B cell (primary cell): Measurements from ENCODE around the gene NEU2. TPM values are rescaled to one million over a fixed set of nuclear protein-coding genes. Genes with fewer than 3 reads are reported as not detected.
"Not testable (repeated sequence)": the region's sequence is repeated elsewhere in the genome, so short reads cannot be mapped to it uniquely, and the experiment has no call there.

Experiments
- ATAC-seq: fragments of 200-7000 bp; cut with Tn5 transposase; one replicate; pipeline ENCODE4 v1.10.0; 2021; ENCODE audit warnings: low read depth, mild to moderate bottlenecking, moderate number of reproducible peaks, moderate library complexity
- CTCF ChIA-PET: fragments of 350-600 bp; sonication (Branson Sonifier 250); formaldehyde crosslinking; loops from one replicate; lab custom pipeline; 2021; ENCODE audit warnings: antibody characterized with exemption, inconsistent platforms; lab: Charles Lee
- POLR2A ChIA-PET: fragments of 350-600 bp; sonication (Branson Sonifier 250); formaldehyde crosslinking; loops from one replicate; lab custom pipeline; 2021; ENCODE audit warnings: antibody characterized with exemption; lab: Charles Lee
- DNase-seq: peaks from one replicate; pipeline ENCODE4 v3.0.0; 2013
- H2AFZ ChIP-seq: 2 replicates; pipeline ENCODE4 v1.6.1; 2012; ENCODE audit warnings: mild to moderate bottlenecking, low read depth, low read length; ENCODE audit not compliant: insufficient read depth, poor library complexity, severe bottlenecking
- H3K27ac ChIP-seq, 2 donors: 1 replicate in 1 of 2; 2 replicates in 1 of 2; pipeline ENCODE4 v1.5.1; 2012 to 2013; ENCODE audit warnings: low read length in 2 of 2, mild to moderate bottlenecking in 2 of 2, moderate library complexity in 1 of 2
- H3K27me3 ChIP-seq, 4 experiments: fragments of 200-600 bp in 1 of 4; sonication (generic) in 1 of 4; replicated peaks in 1 of 4; 1 replicate in 2 of 4; 2 replicates in 2 of 4; pipeline versions ENCODE4 v1.6.1 to v1.7.0; 2013 to 2016; ENCODE audit warnings: low read length in 3 of 4, mild to moderate bottlenecking in 2 of 4, mixed read lengths in 1 of 4, moderate library complexity in 1 of 4; ENCODE audit not compliant: insufficient read depth in 4 of 4, control insufficient read depth in 3 of 4; ENCODE audit errors: control extremely low read depth in 1 of 4
- H3K36me3 ChIP-seq, 2 experiments: replicated peaks in 1 of 2; 1 replicate in 1 of 2; 2 replicates in 1 of 2; pipeline versions ENCODE4 v1.6.1 to v1.7.1; 2013; ENCODE audit warnings: low read length in 1 of 2; ENCODE audit not compliant: insufficient read depth in 2 of 2, control insufficient read depth in 1 of 2; ENCODE audit errors: control extremely low read depth in 1 of 2, extremely low read depth in 1 of 2
- H3K4me1 ChIP-seq, 2 donors: fragments of 200-600 bp in 1 of 2; sonication (generic) in 1 of 2; 1 replicate in 1 of 2; 2 replicates in 1 of 2; pipeline versions ENCODE4 v1.5.1 to v1.6.1; 2013 to 2017; ENCODE audit warnings: low read length in 2 of 2; ENCODE audit not compliant: control insufficient read depth in 2 of 2, insufficient read depth in 2 of 2
- H3K4me2 ChIP-seq: replicated peaks from 2 replicates; pipeline ENCODE3; 2012; ENCODE audit warnings: mild to moderate bottlenecking, low read depth, low read length; ENCODE audit not compliant: poor library complexity, severe bottlenecking
- H3K4me3 ChIP-seq, 5 experiments: fragments of 200-600 bp in 1 of 5; sonication (generic) in 1 of 5; 1 replicate in 3 of 5; 2 replicates in 2 of 5; pipeline versions ENCODE4 v1.5.1 to v1.7.0; 2011 to 2016; ENCODE audit warnings: low read length in 4 of 5, mild to moderate bottlenecking in 4 of 5, low read depth in 2 of 5, control low read depth in 1 of 5, moderate library complexity in 1 of 5; ENCODE audit not compliant: insufficient read depth in 1 of 5; ENCODE audit errors: control extremely low read depth in 1 of 5, extremely low read depth in 1 of 5
- H3K79me2 ChIP-seq: fragments of 200-600 bp; sonication (generic); one replicate; pipeline ENCODE4 v1.6.0; 2016; ENCODE audit warnings: low read length; ENCODE audit not compliant: control insufficient read depth, insufficient read depth
- H3K9ac ChIP-seq: fragments of 200-600 bp; sonication (generic); 2 replicates; pipeline ENCODE4 v1.6.1; 2017; ENCODE audit warnings: mild to moderate bottlenecking, low read length, moderate library complexity
- H3K9me3 ChIP-seq, 3 donors: one replicate each; pipeline versions ENCODE4 v1.6.1 to v1.7.1; 2013; ENCODE audit warnings: low read length in 2 of 3; ENCODE audit not compliant: control insufficient read depth in 2 of 3, insufficient read depth in 1 of 3; ENCODE audit errors: control extremely low read depth in 1 of 3
- H4K20me1 ChIP-seq: 2 replicates; pipeline ENCODE4 v1.6.0; 2012; ENCODE audit warnings: mild to moderate bottlenecking, low read length; ENCODE audit not compliant: insufficient read depth, control insufficient read depth, poor library complexity, severe bottlenecking
- H3K27ac Mint-ChIP-seq: one replicate; pipeline ENCODE4 v1.8.0; 2021; ENCODE audit warnings: mixed read lengths
- H3K27me3 Mint-ChIP-seq: one replicate; pipeline ENCODE4 v1.8.0; 2021; ENCODE audit warnings: mixed read lengths
- H3K4me1 Mint-ChIP-seq: one replicate; pipeline ENCODE4 v1.8.0; 2021; ENCODE audit warnings: mixed read lengths
- H3K4me3 Mint-ChIP-seq: one replicate; pipeline ENCODE4 v1.8.0; 2021; ENCODE audit warnings: mixed read lengths
- H3K9me3 Mint-ChIP-seq: one replicate; pipeline ENCODE4 v1.8.0; 2022; ENCODE audit warnings: mixed read lengths; ENCODE audit not compliant: insufficient read depth
- EZH2 ChIP-seq: IDR thresholded peaks from 2 replicates; pipeline ENCODE4 v1.6.1; 2012; ENCODE audit warnings: borderline replicate concordance, low read depth, mild to moderate bottlenecking, moderate library complexity, low read length; ENCODE audit not compliant: insufficient read depth, poor library complexity, severe bottlenecking
- WGBS: methylation state at CpG from one replicate; pipeline ENCODE4 v1.1.5; 2013; ENCODE audit warnings: missing lambda C conversion rate; ENCODE audit not compliant: insufficient coverage; 5-methylcytosine and 5-hydroxymethylcytosine counted together
- intact Hi-C: fragments of 100-400 bp; cut with micrococcal nuclease; formaldehyde crosslinking; loops from one replicate; pipeline ENCODE4 v1.10.0; 2022
- polyA plus RNA-seq: library from polyadenylated mRNA; depleted of rRNA; stranded (reverse); fragments of >200 nt; gene quantifications from 2 replicates; pipeline ENCODE4 v1.2.3, GENCODE V29; 2012
- total RNA-seq, 2 donors: library from RNA; stranded (reverse); fragments of 120-200 nt in 1 of 2; gene quantifications; 1 replicate in 1 of 2; 2 replicates in 1 of 2; pipeline versions ENCODE4 v1.2.3 to v1.2.4, GENCODE V29; 2013 to 2022
- TF ChIP-seq, protein P1 (sequence below): fragments of 200-600 bp; IDR thresholded peaks from one replicate; pipeline ENCODE4 v1.8.0; 2022; ENCODE audit warnings: antibody characterized with exemption, mild to moderate bottlenecking

NEU2 gene
- total and polyA plus RNA-seq, 2 donors (not counting 1 experiment from before 2014, with no cell fraction given) = not detected

DNA sequence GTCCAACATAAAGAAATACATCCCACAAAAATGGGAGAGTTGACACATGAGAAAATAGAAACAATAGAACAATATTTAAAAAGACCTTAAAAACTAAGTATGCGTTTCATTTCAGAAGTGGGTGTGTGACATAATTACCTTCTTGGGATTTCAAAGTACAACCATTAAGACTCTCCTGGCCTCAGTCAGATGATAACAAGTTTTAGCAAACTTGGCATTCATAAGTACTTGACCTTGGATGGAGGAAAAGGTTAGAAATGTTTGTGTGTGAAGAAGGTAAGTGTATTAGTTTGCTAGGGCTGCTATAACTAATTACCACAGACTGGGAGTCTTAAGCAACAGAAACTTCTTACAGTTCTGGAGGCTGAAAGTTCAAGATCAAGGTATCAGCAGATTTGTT lies 14.5 kb upstream of the NEU2 start:
- Histone ChIP-seq H3K9ac (no peak overlapping the region), H3K4me3 (no peak overlapping the region), H3K4me1 (no peaks in the 10 kb centered on the region), H4K20me1 (no peaks in the 10 kb centered on the region), H3K79me2 (no peaks in the 10 kb centered on the region), H3K27me3 (no peaks in the 10 kb centered on the region), H3K36me3 (no peaks in the 10 kb centered on the region), H3K27ac (no peak overlapping the region), H2AFZ (no peak overlapping the region), H3K4me2 (no peak overlapping the region), H3K9me3 (no peaks in the 10 kb centered on the region)
- no peaks in the 10 kb centered on the region for H3K27me3 Mint-ChIP-seq
- no peaks in the 10 kb centered on the region for H3K4me1 Mint-ChIP-seq
- no peak overlapping the region for H3K4me3 Mint-ChIP-seq
- ATAC-seq (no peak), DNase-seq (no peak)
- TF ChIP-seq EZH2 = no peak
- TF ChIP-seq, protein P1, sequence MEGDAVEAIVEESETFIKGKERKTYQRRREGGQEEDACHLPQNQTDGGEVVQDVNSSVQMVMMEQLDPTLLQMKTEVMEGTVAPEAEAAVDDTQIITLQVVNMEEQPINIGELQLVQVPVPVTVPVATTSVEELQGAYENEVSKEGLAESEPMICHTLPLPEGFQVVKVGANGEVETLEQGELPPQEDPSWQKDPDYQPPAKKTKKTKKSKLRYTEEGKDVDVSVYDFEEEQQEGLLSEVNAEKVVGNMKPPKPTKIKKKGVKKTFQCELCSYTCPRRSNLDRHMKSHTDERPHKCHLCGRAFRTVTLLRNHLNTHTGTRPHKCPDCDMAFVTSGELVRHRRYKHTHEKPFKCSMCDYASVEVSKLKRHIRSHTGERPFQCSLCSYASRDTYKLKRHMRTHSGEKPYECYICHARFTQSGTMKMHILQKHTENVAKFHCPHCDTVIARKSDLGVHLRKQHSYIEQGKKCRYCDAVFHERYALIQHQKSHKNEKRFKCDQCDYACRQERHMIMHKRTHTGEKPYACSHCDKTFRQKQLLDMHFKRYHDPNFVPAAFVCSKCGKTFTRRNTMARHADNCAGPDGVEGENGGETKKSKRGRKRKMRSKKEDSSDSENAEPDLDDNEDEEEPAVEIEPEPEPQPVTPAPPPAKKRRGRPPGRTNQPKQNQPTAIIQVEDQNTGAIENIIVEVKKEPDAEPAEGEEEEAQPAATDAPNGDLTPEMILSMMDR = no peak
- POLR2A ChIA-PET = no interaction called here
- CTCF ChIA-PET = interaction anchor here (1.6 kb wide), 1 partner anchor 11 kb away, joined by 3 read pairs; no protein-coding TSS in a partner anchor
- intact Hi-C loops = no loop called here
- WGBS = no CpG with 5 or more reads among the region's 1 CpG
- H3K9me3 Mint-ChIP-seq = peaks cover 5% of the 10 kb centered on the region
- no peak overlapping the region for H3K27ac Mint-ChIP-seq

DNA sequence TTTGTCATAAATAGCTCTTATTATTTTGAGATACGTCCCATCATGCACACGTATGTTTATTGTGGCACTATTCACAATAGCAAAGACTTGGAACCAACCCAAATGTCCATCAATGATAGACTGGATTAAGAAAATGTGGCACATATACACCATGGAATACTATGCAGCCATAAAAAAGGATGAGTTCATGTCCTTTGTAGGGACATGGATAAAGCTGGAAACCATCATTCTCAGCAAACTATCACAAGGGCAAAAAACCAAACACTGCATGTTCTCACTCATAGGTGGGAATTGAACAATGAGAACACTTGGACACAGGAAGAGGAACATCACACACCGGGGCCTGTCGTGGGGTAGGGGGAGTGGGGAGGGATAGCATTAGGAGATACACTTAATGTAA lies 12.9 kb upstream of the NEU2 start:
- H3K27me3 Mint-ChIP-seq, H3K4me1 ChIP-seq, H3K4me3 ChIP-seq, DNase-seq, H2AFZ ChIP-seq, H3K27ac ChIP-seq, H3K27me3 ChIP-seq, H3K9me3 ChIP-seq, H3K4me3 Mint-ChIP-seq, H3K79me2 ChIP-seq, H3K36me3 ChIP-seq, H3K4me1 Mint-ChIP-seq, H3K9ac ChIP-seq, ATAC-seq, H3K9me3 Mint-ChIP-seq, H4K20me1 ChIP-seq, POLR2A ChIA-PET, H3K27ac Mint-ChIP-seq, H3K4me2 ChIP-seq: not testable (repeated sequence)
- WGBS = no CpG with 5 or more reads among the region's 4 CpGs
- intact Hi-C loops = loop anchor here (10.0 kb wide), 1 partner anchor 415 kb away; no protein-coding TSS in a partner anchor
- CTCF ChIA-PET = interaction anchor here (0.6 kb wide), 1 partner anchor 8 kb away, joined by 3 read pairs; no protein-coding TSS in a partner anchor
